GM10266 (cell line): ENCODE data around the gene BHLHE41.

Experiments used
- DNase-seq: peaks from one replicate; pipeline ENCODE4 v3.0.0; 2012; ENCODE audit errors: extremely low spot score
- TF ChIP-seq, protein P1 (sequence below): IDR thresholded peaks from 2 replicates; pipeline ENCODE4 v1.5.1; 2012; ENCODE audit warnings: mild to moderate bottlenecking, low read depth; ENCODE audit not compliant: control insufficient read depth, insufficient read depth; ENCODE audit errors: missing control alignments

Gene BHLHE41

DNA sequence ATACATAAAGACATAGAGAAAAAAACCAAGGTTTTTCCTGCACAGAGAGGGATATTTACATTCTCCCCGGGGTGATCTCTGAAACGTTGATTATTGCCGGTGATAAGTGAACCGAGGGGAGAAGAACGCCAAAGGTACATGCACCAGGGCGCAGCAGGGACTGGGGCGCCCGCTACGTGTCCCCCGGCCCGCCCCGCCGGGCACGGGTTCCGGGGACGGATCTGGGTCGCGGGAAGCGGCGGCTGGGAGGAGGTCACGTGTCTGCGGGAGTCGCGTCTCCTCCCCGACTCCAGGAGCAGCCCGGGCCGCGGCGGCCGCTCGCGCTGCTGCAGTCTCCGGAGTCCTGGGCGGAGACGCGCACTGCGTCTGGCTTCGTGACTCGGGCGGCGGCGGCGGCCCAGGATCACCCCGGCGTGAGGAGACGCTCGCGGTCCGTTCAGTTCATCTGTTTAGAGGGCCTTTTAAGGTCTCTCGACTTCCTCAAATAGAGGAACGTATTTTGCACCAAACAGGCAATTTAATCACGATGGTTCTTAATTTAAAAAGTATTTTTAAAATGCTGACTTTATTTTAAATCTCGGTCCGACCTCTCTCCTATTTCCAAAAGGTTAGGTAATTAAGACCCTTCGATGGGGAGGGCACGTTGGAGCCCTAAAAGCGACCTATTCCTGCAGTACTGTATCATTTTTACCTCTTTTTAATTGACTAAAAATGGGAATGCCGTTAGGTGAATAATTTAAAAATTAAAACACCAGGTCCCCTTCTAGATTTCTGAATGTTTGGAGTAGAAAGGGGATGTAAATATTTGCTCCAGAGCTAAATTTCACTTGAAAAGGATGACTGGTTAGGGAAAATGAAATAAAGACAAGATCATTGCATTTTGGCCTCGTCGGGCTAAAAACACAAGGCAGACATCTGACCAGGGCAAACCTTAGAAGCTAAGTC lies 1.8 kb upstream of the BHLHE41 start:
- DNase-seq: peak; percentile 70
- TF ChIP-seq, protein P1, sequence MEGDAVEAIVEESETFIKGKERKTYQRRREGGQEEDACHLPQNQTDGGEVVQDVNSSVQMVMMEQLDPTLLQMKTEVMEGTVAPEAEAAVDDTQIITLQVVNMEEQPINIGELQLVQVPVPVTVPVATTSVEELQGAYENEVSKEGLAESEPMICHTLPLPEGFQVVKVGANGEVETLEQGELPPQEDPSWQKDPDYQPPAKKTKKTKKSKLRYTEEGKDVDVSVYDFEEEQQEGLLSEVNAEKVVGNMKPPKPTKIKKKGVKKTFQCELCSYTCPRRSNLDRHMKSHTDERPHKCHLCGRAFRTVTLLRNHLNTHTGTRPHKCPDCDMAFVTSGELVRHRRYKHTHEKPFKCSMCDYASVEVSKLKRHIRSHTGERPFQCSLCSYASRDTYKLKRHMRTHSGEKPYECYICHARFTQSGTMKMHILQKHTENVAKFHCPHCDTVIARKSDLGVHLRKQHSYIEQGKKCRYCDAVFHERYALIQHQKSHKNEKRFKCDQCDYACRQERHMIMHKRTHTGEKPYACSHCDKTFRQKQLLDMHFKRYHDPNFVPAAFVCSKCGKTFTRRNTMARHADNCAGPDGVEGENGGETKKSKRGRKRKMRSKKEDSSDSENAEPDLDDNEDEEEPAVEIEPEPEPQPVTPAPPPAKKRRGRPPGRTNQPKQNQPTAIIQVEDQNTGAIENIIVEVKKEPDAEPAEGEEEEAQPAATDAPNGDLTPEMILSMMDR: peak; percentile 6

DNA sequence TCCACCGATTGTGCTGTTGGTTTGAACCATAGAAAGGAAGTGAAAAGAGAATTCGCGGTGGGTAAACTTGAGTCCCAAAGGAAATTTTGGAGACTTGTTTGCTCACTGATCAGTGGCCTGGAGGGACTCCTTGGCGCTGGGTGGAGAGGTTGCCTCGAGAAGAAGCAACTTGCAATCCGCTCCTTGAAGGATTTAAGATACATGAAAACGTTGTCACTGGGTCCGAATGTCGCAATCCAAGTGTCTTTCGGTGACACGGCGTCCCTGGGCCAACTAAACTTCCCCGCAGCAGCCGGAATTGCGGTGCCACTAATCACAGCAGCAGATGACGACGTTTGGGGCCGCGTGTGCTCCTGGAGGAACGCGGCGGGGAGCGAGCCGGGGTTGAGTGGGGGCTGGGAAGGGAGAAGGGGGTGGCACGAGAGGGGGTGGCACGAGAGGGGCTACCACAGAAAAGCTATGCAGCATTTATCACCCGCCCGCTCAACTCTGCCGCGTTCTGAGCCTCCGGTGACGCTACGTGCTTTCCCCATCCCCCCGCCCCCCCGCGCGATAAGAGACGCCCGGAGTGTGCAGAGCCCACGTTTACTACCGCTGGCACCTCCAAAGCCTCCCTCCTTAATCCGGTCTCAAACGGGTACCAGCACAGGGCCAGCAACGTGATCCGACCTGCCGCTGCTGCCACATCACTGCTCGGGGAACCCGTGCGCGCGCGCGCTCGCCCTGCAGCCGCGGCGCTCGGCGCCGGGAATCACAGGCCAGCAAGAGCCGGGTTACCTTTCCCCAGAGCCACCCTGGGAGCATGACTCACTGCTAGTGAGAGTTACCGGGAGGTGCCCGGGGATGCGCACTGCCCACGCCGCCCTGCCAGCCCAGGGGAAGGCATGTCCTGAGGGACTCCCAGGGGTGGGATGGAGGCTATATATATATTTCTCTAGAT lies 833 bp upstream of the BHLHE41 start:
- peak; percentile 48 for DNase-seq
- TF ChIP-seq, protein P1: no peak

DNA sequence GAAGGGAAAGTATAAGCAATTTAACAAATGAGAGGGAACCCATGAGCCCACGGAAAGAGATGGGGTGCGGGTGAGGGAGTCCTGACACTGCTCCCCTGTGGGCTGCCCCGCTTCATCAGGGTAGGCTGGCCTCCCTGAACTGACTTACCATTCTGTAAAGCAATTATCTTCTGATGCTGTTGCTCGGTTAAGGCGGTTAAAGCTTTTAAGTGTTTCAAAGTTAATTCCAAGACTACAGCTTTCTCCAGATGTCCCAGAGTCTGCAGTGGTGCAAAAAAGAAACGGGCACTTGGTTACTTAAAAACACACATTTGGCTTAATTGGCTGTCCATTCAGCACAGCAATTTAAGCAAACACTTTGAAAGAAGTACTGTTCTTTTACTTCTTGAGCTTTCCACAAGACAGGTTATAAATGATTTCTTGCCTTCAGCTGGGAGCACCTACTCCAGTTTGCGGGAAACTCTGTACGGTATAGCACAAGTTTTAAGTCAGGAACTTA lies 1.3 kb downstream of the BHLHE41 start:
- DNase-seq: no peak
- TF ChIP-seq, protein P1: no peak

DNA sequence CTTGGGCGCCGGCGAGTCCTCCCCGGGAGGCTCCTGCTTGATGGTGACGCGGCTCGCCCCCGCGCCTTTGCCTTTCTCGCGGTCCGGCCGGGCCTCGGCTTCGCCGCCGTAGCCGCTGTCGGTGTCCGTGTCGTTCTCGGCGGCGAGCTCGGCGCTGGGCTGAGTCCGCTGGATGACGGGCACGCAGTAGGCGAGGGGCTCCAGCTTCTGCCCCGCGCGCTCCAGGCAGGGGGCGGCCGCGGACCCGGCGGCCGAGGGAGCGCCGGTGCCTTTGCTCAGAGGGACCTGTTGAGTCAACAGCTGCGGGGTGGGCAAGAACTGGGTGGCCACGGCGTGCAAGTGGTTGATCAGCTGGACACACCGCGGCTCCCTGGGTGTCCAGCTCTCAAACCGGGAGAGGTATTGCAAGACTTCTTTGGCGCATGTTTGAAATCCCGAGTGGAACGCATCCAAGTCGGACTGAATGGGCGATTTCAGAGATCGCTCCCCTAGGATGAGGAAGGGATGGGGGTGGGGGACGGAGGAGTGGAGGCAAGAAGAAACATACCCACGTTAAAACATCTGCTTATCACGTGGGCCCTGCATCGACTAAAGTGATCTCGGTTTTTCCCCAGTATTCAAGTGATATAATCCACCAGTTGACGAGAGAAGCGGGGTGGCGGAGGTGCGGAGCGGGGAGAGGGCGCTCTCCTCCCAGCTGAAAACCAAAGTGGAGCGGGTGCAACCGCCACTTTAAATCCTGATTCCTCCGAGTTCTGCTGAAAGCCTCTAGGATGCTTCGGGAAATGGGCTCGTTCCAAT lies 2.0 kb downstream of the BHLHE41 start:
- TF ChIP-seq, protein P1: peak; percentile 54
- peak; percentile 69 for DNase-seq

DNA sequence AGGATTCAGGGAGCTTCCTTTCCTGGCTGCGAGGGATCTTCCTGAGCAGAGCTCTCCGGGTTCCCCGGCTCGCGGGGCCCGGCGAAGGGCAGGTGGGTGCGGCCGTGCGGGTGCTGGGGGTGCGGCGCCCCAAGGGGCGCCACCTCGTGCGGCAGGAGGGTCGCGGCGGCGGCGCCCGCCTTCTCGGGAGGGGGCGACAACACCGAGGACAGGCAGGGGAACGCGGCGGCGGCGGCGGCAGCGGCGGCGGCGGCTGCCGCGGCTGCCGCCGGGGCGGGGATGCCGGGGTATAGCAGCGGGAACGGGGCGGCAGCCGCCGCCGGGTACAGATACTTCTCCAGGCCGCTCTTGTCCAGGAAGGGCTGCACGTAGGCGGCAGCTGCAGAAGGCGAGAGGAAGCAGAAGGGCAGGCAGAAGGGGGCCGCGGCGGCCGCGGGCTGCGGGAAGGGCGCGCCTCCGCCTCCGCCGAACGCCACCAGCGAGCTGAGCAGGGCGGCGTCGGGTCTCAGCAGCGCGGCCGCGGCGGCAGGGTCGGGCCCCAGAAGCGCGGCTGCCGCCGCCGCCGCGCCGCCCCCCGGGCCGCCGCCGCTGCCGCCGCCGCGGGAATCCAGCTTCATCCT lies 2.7 kb downstream of the BHLHE41 start:
- DNase-seq: peak; percentile 68
- TF ChIP-seq, protein P1: peak; percentile 25
